Keratinocyte (primary cell): Measurements from ENCODE around the gene ASCL2. TPM values are rescaled to one million over a fixed set of nuclear protein-coding genes. Genes with fewer than 3 reads are reported as not detected.

ENCODE experiments used
- DNase-seq: peaks from one replicate; pipeline ENCODE4 v3.0.0-alpha.2; 2011; ENCODE audit warnings: low read depth, missing footprints, low spot score
- FAIRE-seq: peaks from 2 replicates; lab custom pipeline; 2011; peaks lifted over from hg19 to GRCh38; lab: Jason Lieb, UNC
- H2AFZ ChIP-seq: 2 replicates; pipeline ENCODE4 v1.6.0; 2012; ENCODE audit warnings: low read length, control low read depth, inconsistent platforms; ENCODE audit not compliant: control insufficient read depth
- H3K27ac ChIP-seq: 2 replicates; pipeline ENCODE4 v1.5.1; 2011; ENCODE audit warnings: low read length; ENCODE audit not compliant: control insufficient read depth, insufficient read depth
- H3K27me3 ChIP-seq: 3 replicates; pipeline ENCODE4 v1.6.0; 2011; ENCODE audit warnings: low read length; ENCODE audit not compliant: control insufficient read depth, insufficient read depth; ENCODE audit errors: extremely low read depth
- H3K36me3 ChIP-seq, 2 experiments: 2 replicates in 1 of 2; 3 replicates in 1 of 2; pipeline ENCODE4 v1.5.1; 2011; ENCODE audit warnings: low read length in 2 of 2, mild to moderate bottlenecking in 1 of 2; ENCODE audit not compliant: control insufficient read depth in 2 of 2, insufficient read depth in 2 of 2; ENCODE audit errors: extremely low read depth in 1 of 2
- H3K4me1 ChIP-seq: 3 replicates; pipeline ENCODE4 v1.5.1; 2011; ENCODE audit warnings: low read length; ENCODE audit not compliant: control insufficient read depth, insufficient read depth; ENCODE audit errors: extremely low read depth
- H3K4me2 ChIP-seq: 3 replicates; pipeline ENCODE4 v1.6.0; 2011; ENCODE audit warnings: low read depth, low read length; ENCODE audit not compliant: control insufficient read depth, insufficient read depth; ENCODE audit errors: extremely low read depth
- H3K4me3 ChIP-seq, 3 experiments: fragments of 200-600 bp in 1 of 3; sonication (generic) in 1 of 3; 2 replicates in 2 of 3; 3 replicates in 1 of 3; pipeline ENCODE4 v1.5.1; 2011 to 2016; ENCODE audit warnings: low read length in 3 of 3, mild to moderate bottlenecking in 3 of 3, control low read depth in 2 of 3, inconsistent platforms in 1 of 3, low read depth in 1 of 3, mixed read lengths in 1 of 3, mixed run types in 1 of 3, moderate library complexity in 1 of 3; ENCODE audit not compliant: control insufficient read depth in 2 of 3, insufficient read depth in 2 of 3; ENCODE audit errors: extremely low read depth in 1 of 3
- H3K79me2 ChIP-seq: 2 replicates; pipeline ENCODE4 v1.6.0; 2012; ENCODE audit warnings: low read length; ENCODE audit not compliant: control insufficient read depth, insufficient read depth
- H3K9ac ChIP-seq: 3 replicates; pipeline ENCODE4 v1.6.0; 2011; ENCODE audit warnings: low read length; ENCODE audit not compliant: control insufficient read depth, insufficient read depth; ENCODE audit errors: extremely low read depth
- H3K9me1 ChIP-seq: 3 replicates; pipeline ENCODE4 v1.6.0; 2011; ENCODE audit warnings: low read length; ENCODE audit not compliant: control insufficient read depth, insufficient read depth; ENCODE audit errors: extremely low read depth
- H3K9me3 ChIP-seq: 2 replicates; pipeline ENCODE4 v1.5.1; 2012; ENCODE audit warnings: low read depth, low read length; ENCODE audit not compliant: control insufficient read depth
- H4K20me1 ChIP-seq: 3 replicates; pipeline ENCODE4 v1.6.0; 2011; ENCODE audit warnings: low read length; ENCODE audit not compliant: control insufficient read depth, insufficient read depth; ENCODE audit errors: extremely low read depth
- CTCF ChIP-seq, 3 experiments: IDR thresholded peaks in 1 of 3; conservative IDR thresholded peaks in 1 of 3; optimal IDR thresholded peaks in 1 of 3; 2 replicates in 2 of 3; 3 replicates in 1 of 3; pipeline versions ENCODE3 to v1.5.1; 2011; ENCODE audit warnings: low read length in 3 of 3, mild to moderate bottlenecking in 3 of 3, moderate library complexity in 2 of 3, control low read depth in 1 of 3, inconsistent platforms in 1 of 3; ENCODE audit not compliant: insufficient read depth in 2 of 3; ENCODE audit errors: extremely low read depth in 1 of 3
- EZH2 ChIP-seq: IDR thresholded peaks from one replicate; pipeline ENCODE4 v1.6.1; 2012; ENCODE audit warnings: inconsistent platforms, mild to moderate bottlenecking, low read length, moderate library complexity
- dilution Hi-C: fragments of 300-500 bp; cut with MboI; formaldehyde crosslinking; loops from one replicate; pipeline ENCODE4 v1.7.0; 2020; ENCODE audit warnings: low sequenced_read_pairs; ENCODE audit not compliant: extremely low pct_ligation_motif_present
- polyA plus RNA-seq, 5 experiments: library from polyadenylated mRNA; depleted of rRNA in 3 of 5; stranded (reverse) in 3 of 5; stranded (forward) in 1 of 5; unstranded in 1 of 5; fragments of >200 nt; gene quantifications; 1 replicate in 1 of 5; 2 replicates in 3 of 5; 3 replicates in 1 of 5; pipeline versions ENCODE4 v1.2.1 to v1.2.3, GENCODE V29; 2011 to 2012; ENCODE audit warnings: missing spikeins in 2 of 5, low read depth in 1 of 5, low replicate concordance in 1 of 5

ASCL2 gene
- polyA plus RNA-seq, 1 donor (not counting 4 experiments of a cell fraction or from before 2014, with no cell fraction given), result 0.26 TPM

- Histone ChIP-seq H3K27ac (no peak overlapping the region), H3K27me3 (peaks cover 36% of the 10 kb centered on the region)
- dilution Hi-C loops, result no loop called here
Observed at GRCh38 chr11:2219318-2220017, 50.9 kb downstream of the ASCL2 start.

More at GRCh38 chr11:2219318-2220017, 50.9 kb downstream of the ASCL2 start:
- H3K4me3 ChIP-seq, result no peak overlapping the region
- no peak for FAIRE-seq
- H3K9ac ChIP-seq, result no peak overlapping the region
- TF ChIP-seq CTCF (optimal IDR thresholded peaks at IDR 0.05 in 1 of 3, IDR thresholded peaks at IDR 0.05 in 1 of 3, conservative IDR thresholded peaks at IDR 0.05 in 1 of 3; ENCODE audit: extremely low read depth in 1 of 3, insufficient read depth in 2 of 3, low read length in 3 of 3), result no peak
- TF ChIP-seq EZH2, result no peak
- no peak overlapping the region for H3K4me2 ChIP-seq
- DNase-seq, result no peak
- no peaks in the 10 kb centered on the region for H3K79me2 ChIP-seq
- no peaks in the 10 kb centered on the region for H3K9me1 ChIP-seq
- no peaks in the 10 kb centered on the region for H4K20me1 ChIP-seq
- H2AFZ ChIP-seq, result no peak overlapping the region
- no peaks in the 10 kb centered on the region for H3K9me3 ChIP-seq
- H3K36me3 ChIP-seq, result no peaks in the 10 kb centered on the region
- H3K4me1 ChIP-seq, result peaks cover 7% of the 10 kb centered on the region

Other genes starting within 250 kb of the ASCL2 start
- gene IGF2, start 131.2 kb downstream of the ASCL2 start, polyA plus RNA-seq, result 0.01 TPM in 2 of 3 replicates, not detected in the other
- gene INS, start 109.4 kb downstream of the ASCL2 start, polyA plus RNA-seq, result not detected in 3 replicates
- 0.50 to 0.86 TPM (median 0.67 TPM) in 3 replicates for gene TH, start 98.8 kb downstream of the ASCL2 start, polyA plus RNA-seq
- gene C11orf21, start 31.3 kb upstream of the ASCL2 start, polyA plus RNA-seq, result not detected in 3 replicates
- not detected in 3 replicates for gene TSPAN32, start 31.4 kb upstream of the ASCL2 start, polyA plus RNA-seq
- gene CD81, start 106.7 kb upstream of the ASCL2 start, polyA plus RNA-seq, result 194 to 429 TPM (median 320 TPM) in 3 replicates
- 15.9 to 27.1 TPM (median 18.6 TPM) in 3 replicates for gene TSSC4, start 130.2 kb upstream of the ASCL2 start, polyA plus RNA-seq
- gene TRPM5, start 173.9 kb upstream of the ASCL2 start, polyA plus RNA-seq, result not detected in 3 replicates
- gene KCNQ1, start 174.4 kb upstream of the ASCL2 start, polyA plus RNA-seq, result not detected in 3 replicates